ENCODE data around the gene SEPHS1.

DNA sequence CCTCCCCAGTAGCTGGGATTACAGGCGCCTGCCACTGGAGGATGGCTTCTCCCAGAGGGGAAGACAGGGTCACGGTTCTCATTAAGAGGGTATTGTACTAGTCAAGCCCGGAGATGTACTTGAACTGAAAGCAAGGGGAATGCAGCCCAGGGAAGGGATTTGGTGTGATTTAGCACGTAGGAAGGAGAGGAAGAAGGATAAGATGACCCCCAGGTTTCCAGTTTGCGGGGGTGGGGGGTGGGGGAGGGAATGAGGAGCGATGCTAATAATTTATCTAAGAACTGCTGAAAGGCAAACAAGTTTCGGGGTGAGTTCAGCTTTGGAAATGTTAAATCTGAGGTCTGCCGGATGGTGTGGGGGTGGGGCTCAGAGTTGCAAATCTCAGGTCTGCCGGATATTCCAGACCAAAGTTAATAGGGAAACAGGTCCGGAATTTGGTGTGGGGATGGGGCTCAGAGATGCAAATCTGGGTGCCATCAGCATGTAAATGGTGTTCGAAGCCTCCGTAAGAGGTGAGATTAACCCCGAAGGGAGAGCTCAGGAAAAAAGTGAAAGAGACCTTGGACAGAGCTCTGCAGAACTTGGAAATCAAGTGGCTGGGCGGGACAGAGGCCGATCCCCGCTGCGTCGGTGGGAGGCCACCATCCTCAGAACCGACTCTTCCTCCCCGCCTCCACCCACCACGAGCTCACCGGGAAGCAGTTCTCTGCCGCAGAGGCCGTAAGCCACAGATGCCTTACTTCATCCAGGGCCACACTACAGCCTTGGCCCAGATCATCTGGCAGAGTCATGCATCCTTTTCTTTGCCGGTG lies 1.6 kb upstream of the SEPHS1 start:
- TF ChIP-seq, protein P1, sequence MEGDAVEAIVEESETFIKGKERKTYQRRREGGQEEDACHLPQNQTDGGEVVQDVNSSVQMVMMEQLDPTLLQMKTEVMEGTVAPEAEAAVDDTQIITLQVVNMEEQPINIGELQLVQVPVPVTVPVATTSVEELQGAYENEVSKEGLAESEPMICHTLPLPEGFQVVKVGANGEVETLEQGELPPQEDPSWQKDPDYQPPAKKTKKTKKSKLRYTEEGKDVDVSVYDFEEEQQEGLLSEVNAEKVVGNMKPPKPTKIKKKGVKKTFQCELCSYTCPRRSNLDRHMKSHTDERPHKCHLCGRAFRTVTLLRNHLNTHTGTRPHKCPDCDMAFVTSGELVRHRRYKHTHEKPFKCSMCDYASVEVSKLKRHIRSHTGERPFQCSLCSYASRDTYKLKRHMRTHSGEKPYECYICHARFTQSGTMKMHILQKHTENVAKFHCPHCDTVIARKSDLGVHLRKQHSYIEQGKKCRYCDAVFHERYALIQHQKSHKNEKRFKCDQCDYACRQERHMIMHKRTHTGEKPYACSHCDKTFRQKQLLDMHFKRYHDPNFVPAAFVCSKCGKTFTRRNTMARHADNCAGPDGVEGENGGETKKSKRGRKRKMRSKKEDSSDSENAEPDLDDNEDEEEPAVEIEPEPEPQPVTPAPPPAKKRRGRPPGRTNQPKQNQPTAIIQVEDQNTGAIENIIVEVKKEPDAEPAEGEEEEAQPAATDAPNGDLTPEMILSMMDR (conservative IDR thresholded peaks at IDR 0.05 in 1 of 2, IDR thresholded peaks at IDR 0.05 in 1 of 2; ENCODE audit: extremely low read depth in 1 of 2, insufficient read depth in 1 of 2, low read depth in 1 of 2, low read length in 2 of 2), result no peak
- no peak for TF ChIP-seq EZH2 (IDR thresholded peaks at IDR 0.05; ENCODE audit: borderline replicate concordance, low read length)
